Activated effector memory CD4-positive, alpha-beta T cell treated with anti-CD3 and anti-CD28 coated beads, Interleukin-2, amount 50 U/mL, for 16 hours (primary cell): ENCODE data around the gene GADD45A.
"Not testable (repeated sequence)": the region's sequence is repeated elsewhere in the genome, so short reads cannot be mapped to it uniquely, and the experiment has no call there.

Experiments
- DNase-seq: peaks from one replicate; pipeline ENCODE4 v3.0.0-alpha.2; 2020

GADD45A gene

GRCh38 chr1:67722292-67722944 is 37.4 kb downstream of the GADD45A start:
- no peak for DNase-seq

- no peak for DNase-seq
Measured at GRCh38 chr1:67723126-67723525, 38.1 kb downstream of the GADD45A start.

GRCh38 chr1:67723620-67724019 is 38.6 kb downstream of the GADD45A start:
- no peak for DNase-seq

- DNase-seq = no peak
Measured at GRCh38 chr1:67724928-67725560, 40.0 kb downstream of the GADD45A start.

- DNase-seq = no peak
Measured at GRCh38 chr1:67726224-67726623, 41.2 kb downstream of the GADD45A start.

GRCh38 chr1:67729872-67730271 is 44.9 kb downstream of the GADD45A start:
- no peak for DNase-seq

- not testable (repeated sequence) for DNase-seq
Measured at GRCh38 chr1:67730312-67730711, 45.3 kb downstream of the GADD45A start.

GRCh38 chr1:67731322-67731721 is 46.3 kb downstream of the GADD45A start:
- no peak for DNase-seq

GRCh38 chr1:67732750-67733151 is 47.8 kb downstream of the GADD45A start:
- no peak for DNase-seq

GRCh38 chr1:67733681-67734322 is 48.8 kb downstream of the GADD45A start:
- no peak for DNase-seq

GRCh38 chr1:67734323-67734690 is 49.3 kb downstream of the GADD45A start:
- no peak for DNase-seq

- DNase-seq = no peak
Measured at GRCh38 chr1:67735206-67735605, 50.2 kb downstream of the GADD45A start.

GRCh38 chr1:67735806-67736627 is 51.0 kb downstream of the GADD45A start:
- DNase-seq = peak; percentile 73

- DNase-seq = no peak
Measured at GRCh38 chr1:67736750-67737149, 51.7 kb downstream of the GADD45A start.

- no peak for DNase-seq
Measured at GRCh38 chr1:67737875-67738274, 52.9 kb downstream of the GADD45A start.
